GM19397 (cell line): ENCODE results near the gene ABLIM1.
A peak's percentile ranks its signal among the peaks of the same experiment; 100 is the strongest.

Experiments
- ATAC-seq: cut with Tn5 transposase; IDR thresholded peaks from one replicate; pipeline ENCODE4 v1.9.1; 2021; ENCODE audit warnings: mild to moderate bottlenecking, moderate library complexity; ENCODE audit not compliant: unreplicated experiment

ABLIM1 gene

GRCh38 chr10:114498413-114499111 is 159.5 kb downstream of the ABLIM1 start:
- peak; percentile 61 for ATAC-seq

- ATAC-seq = no peak
Observed at GRCh38 chr10:114495303-114495702, 162.8 kb downstream of the ABLIM1 start.

- ATAC-seq = no peak
Observed at GRCh38 chr10:114492351-114493037, 165.6 kb downstream of the ABLIM1 start.

GRCh38 chr10:114491933-114492332 is 166.1 kb downstream of the ABLIM1 start:
- no peak for ATAC-seq

GRCh38 chr10:114491419-114491818 is 166.7 kb downstream of the ABLIM1 start:
- ATAC-seq = no peak

GRCh38 chr10:114489521-114490310 is 168.4 kb downstream of the ABLIM1 start:
- no peak for ATAC-seq

GRCh38 chr10:114487815-114488536 is 170.1 kb downstream of the ABLIM1 start:
- no peak for ATAC-seq

GRCh38 chr10:114486938-114487814 is 170.9 kb downstream of the ABLIM1 start:
- ATAC-seq = no peak

GRCh38 chr10:114485696-114486400 is 172.2 kb downstream of the ABLIM1 start:
- ATAC-seq = no peak

GRCh38 chr10:114483575-114483974 is 174.5 kb downstream of the ABLIM1 start:
- no peak for ATAC-seq

- no peak for ATAC-seq
Observed at GRCh38 chr10:114482480-114483304, 175.4 kb downstream of the ABLIM1 start.

GRCh38 chr10:114481055-114481454 is 177.0 kb downstream of the ABLIM1 start:
- ATAC-seq = no peak

GRCh38 chr10:114479836-114480235 is 178.2 kb downstream of the ABLIM1 start:
- no peak for ATAC-seq

GRCh38 chr10:114479307-114479706 is 178.8 kb downstream of the ABLIM1 start:
- ATAC-seq = no peak

- ATAC-seq = no peak
Observed at GRCh38 chr10:114478281-114478680, 179.8 kb downstream of the ABLIM1 start.

GRCh38 chr10:114477285-114477684 is 180.8 kb downstream of the ABLIM1 start:
- no peak for ATAC-seq

- no peak for ATAC-seq
Observed at GRCh38 chr10:114474989-114475388, 183.1 kb downstream of the ABLIM1 start.

- ATAC-seq = no peak
Observed at GRCh38 chr10:114473776-114474175, 184.3 kb downstream of the ABLIM1 start.

GRCh38 chr10:114472877-114473253 is 185.2 kb downstream of the ABLIM1 start:
- no peak for ATAC-seq
